HG03521 (cell line): Measurements from ENCODE around the gene OMA1.
"Not testable (repeated sequence)": the region's sequence is repeated elsewhere in the genome, so short reads cannot be mapped to it uniquely, and the experiment has no call there.

Experiments used
- ATAC-seq: cut with Tn5 transposase; IDR thresholded peaks from one replicate; pipeline ENCODE4 v1.9.1; 2021; ENCODE audit warnings: mild to moderate bottlenecking, moderate library complexity; ENCODE audit not compliant: unreplicated experiment

Gene OMA1

GRCh38 chr1:58546520-58547308 lies at the start of gene OMA1:
Gene OMA1 (minus strand): TSS chr1:58546726. CDS start chr1:58539294, 7,432 bp downstream.
- ATAC-seq = peak; percentile 96

DNA sequence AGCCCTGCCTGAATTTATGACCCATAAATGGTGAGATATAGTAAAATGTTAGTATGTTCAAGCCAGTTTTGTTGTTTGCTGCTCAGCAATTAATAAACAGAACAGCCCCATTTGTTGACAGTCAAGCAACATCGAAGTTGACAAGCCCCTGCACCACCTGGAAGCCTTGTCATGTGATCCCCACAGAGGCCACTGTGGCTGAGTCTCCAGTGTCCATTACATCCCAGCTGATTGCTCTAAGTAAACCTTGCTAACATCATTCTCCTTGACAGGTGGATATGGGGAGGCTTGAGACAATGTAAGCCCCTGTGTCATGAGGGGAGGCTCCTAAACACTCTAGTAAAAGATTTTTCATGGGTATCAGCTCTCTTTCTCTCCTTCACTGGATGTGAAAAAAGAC lies 48.0 kb upstream of the OMA1 start:
- no peak for ATAC-seq

DNA sequence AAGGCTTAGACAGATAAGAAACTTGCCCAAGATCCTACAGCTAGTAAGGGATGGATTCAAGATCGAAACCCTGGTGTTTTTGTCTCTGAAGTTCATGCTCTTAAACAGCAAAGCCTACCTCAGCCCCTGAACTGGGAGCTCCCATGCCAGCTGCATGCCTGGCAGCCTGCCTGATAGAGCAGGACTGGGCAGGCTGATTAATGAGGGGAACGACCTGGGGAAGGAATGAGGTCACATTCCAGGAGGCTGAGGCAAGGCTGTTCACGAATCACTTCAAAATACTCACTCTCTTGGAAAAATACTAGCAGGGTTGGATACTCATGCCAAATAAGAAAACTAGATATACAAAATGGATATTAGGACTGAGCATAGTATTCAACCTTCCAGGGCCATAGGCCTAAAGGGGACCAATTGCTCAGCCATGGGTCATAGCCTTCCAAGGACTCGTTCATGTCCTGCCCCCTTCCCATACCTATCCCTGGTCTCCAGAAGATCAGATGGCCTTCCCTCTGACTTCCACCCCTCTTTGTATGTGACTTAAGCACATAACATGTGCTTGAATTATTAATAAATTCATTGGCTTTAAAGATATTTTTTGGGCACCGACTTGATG lies 46.1 kb upstream of the OMA1 start:
- no peak for ATAC-seq

GRCh38 chr1:58591806-58592205 lies 45.3 kb upstream of the OMA1 start:
- no peak for ATAC-seq

GRCh38 chr1:58590019-58590418 lies 43.5 kb upstream of the OMA1 start:
- no peak for ATAC-seq

DNA sequence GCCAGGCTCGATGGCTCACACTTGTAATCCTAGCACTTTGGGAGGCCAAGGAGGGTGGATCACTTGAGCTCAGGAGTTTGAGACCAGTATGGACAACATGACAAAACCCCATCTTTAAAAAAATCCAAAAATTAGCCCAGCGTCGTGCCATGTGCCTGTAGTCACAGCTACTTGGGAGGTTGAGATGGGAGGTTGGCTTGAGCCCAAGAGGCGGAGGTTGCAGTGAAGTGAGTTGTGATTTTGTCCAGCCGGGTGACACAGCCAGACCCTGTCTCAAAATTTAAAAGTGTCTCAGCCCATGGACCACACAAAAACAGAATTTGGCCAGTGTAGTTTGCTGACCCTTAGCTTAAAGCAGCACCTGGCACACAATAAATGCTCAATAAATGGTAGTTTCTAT lies 41.9 kb upstream of the OMA1 start:
- ATAC-seq = no peak

- no peak for ATAC-seq
Measured at GRCh38 chr1:58587667-58588066, 41.1 kb upstream of the OMA1 start.

GRCh38 chr1:58586271-58586670 lies 39.7 kb upstream of the OMA1 start:
- ATAC-seq = no peak

GRCh38 chr1:58585581-58586151 lies 39.1 kb upstream of the OMA1 start:
- ATAC-seq = no peak

DNA sequence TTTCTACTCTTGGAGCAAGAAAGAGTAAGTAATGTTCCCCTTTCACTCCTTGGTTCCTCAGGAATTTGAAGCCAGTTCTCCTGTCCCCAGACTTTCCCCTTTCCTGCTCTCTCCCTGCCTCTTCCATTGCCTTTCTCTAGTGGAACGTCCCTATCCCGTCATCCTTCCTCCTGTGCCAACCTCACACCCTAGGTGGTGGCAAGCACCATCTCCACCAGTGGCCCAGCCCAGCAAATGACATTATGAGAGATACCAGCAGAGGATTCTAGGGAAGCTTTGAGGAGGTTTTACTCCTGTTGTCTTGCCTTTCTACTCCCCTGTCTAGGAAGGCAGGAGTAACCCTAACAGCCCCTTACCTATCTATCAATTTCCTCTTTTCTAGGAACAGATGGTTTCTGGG lies 38.6 kb upstream of the OMA1 start:
- ATAC-seq = no peak

- ATAC-seq = peak; percentile 61
Measured at GRCh38 chr1:58584082-58584895, 37.8 kb upstream of the OMA1 start.

DNA sequence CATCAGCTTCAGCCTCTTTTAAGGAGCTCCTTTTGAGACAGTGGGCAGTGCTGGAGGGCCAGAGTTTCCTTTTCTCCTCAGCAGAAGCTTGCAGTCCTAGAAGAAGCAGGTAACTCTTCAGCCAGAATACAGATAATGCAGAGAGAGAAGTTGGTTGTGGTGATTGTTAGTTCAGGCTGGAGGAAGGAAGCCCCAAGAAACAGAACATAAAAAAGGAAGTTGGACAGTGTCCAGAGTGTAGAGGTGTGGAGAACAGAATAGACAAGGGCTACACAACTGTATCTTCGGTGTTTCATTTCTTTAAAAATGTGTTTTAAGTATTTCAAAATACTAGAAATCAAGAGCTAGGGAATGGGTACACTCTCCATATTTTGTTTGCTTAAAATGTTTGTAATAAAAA lies 37.0 kb upstream of the OMA1 start:
- no peak for ATAC-seq

GRCh38 chr1:58582143-58582542 lies 35.6 kb upstream of the OMA1 start:
- not testable (repeated sequence) for ATAC-seq

GRCh38 chr1:58581641-58582040 lies 35.1 kb upstream of the OMA1 start:
- no peak for ATAC-seq

DNA sequence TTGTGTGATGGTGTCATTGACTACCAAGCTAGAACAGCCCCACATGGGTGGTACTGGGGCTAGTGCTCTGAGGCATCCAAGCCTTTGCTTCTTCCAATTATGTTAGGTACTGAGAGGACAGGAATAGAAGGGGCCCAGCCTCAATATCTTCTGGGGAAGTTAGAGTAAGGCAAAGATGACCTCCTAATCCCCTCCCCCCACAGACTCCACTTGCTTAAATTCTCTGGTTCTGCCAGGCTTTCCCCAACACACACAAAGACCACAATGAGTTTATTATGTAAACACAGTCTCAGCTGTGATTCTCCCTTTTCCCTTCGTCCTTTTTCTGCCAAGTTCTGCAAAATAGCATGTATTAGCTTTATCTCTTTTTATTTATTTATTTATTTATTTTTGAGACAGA lies 33.7 kb upstream of the OMA1 start:
- ATAC-seq = no peak

DNA sequence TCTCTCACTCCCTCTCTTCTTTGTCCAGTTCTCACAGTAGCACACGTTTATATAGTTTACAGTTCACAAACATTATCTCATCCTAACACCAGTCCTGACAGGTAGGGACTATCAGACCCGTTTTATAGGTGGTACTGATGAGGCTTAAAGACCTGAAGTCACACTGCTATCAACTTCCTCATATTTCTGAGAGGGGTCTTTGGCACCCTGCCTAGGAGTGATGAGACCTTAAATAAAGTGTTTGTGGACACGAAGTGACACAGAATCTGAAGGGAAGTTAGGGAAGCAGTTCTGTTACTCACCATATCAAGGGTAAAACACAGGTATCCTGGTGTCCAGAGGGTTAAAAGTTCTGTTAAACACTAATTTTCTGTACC lies 31.1 kb upstream of the OMA1 start:
- ATAC-seq = no peak

DNA sequence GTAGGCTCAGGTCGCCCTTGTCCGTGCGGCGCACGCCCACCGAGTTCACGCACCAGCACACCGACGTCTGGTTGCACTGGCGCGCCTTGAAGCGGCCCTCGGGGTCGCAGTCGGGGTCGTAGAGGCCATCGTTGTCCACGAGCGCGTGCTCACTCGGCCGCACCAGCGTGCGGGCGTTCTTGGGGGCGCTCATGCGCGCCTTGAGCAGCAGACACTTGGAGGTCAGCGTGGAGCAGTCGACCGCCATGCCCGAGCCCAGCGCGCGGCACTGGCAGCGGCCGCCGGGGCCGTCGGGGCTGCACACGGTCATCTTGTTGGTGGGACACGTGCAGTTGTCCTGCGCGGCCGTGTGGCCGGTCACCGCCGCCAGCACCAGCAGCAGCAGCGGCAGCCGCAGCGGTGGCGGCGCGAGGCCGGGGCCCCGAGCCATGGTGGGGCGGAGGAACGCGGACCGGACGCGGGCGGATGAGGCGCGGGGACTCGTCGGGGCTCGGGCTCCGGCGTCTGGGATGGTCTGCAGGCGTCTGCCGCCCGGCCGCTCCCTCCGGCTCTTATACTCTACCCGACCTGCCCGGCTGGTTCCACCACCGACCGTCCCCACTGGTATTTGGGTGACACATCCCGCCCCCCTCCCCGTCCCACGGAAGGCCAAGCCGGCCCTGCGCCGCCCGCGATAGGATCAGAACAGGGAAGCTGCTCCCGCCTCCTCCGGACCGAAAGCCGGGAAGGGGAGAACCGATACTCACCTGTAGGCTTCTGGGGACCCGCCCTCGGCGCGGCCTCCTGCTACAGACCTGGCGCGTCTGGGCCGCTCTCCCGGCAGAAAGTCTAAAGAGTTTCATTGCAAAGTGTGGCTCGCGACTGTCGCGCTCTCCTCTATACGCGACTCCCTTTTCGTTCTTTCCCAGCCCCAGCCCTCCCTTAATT lies 30.5 kb upstream of the OMA1 start, which contains the start of gene TACSTD2:
TSS of gene TACSTD2 (minus strand) at position 526 of the 927 bp plus-strand sequence. CDS start at position 430, 96 bp downstream.
- ATAC-seq = no peak

GRCh38 chr1:58576325-58576726 lies 29.8 kb upstream of the OMA1 start:
- no peak for ATAC-seq

DNA sequence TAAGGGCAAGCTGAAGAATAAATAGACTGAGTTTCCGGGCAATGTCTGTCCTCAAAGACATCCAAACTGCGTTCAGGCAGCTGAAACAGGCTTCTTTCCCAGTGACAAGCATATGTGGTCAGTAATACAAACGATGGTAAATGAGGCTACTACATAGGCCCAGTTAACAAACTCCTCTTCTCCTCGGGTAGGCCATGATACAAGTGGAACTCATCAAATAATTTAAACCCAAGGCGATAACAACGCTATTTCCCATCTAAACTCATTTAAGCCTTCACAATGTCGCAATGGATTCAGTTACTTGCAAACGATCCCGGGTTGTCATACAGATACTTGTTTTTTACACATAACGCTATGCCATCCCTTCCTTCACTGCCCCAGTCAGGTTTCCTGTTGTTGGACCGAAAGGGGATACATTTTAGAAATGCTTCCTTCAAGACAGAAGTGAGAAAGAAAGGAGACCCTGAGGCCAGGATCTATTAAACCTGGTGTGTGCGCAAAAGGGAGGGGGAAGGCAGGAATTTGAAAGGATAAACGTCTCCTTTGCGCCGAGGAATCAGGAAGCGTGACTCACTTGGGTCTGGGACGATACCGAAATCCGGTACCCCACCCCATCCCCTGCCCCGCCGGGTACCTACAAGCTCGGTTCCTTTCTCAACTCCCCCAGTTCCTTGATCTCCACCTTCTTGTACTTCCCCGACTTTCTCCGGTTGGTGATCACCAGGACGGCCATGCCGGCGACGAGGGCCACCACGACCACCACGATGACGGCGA lies 29.2 kb upstream of the OMA1 start:
- no peak for ATAC-seq
